ENCODE results near the gene LIM2.

LIM2 gene

DNA sequence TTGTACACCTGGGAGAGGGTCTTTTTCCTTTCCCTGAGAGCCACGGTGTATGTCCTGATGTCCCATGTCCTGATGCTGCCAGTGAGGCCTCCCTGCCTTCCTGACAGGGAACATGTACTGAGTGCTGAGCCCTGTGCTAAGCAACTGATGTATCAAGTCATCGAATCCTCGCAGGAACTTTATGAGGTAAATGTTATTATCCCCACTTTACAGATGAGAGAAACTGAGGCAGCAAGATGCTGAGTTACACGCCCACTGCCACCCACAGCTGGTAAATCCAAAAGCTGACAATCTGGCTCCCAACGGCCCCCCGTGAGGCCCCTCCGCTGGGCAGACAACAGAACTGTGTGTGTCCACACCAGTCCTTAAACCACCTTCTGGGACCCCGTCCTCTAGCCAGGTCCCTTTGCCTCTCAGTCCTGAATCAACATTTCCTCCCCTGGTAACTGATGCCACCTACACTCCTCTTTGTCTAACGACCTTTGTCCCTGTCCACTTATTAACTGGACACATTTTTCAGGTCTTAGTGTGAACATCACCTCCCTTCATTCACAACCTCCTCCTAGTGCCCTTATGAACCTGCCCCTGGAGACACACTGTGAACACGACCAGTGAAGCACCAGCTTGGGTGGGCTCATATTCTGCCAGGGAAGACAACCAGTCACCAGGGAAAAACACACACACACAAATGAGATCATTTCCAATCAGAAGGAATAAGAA, 40.4 kb downstream of the LIM2 start:
- no peak overlapping the region for H3K27ac ChIP-seq (ENCODE audit: low read length)
- no peak for DNase-seq
- no peaks in the 10 kb centered on the region for H3K9me3 ChIP-seq (replicated peaks; ENCODE audit: insufficient read depth, low read length)
- no peak for TF ChIP-seq EZH2phosphoT487 (IDR thresholded peaks at IDR 0.05; ENCODE audit: low read length)
- H3K4me2 ChIP-seq (ENCODE audit: low read depth, low read length), result no peak overlapping the region
- H3K9me2 ChIP-seq (replicated peaks; ENCODE audit: insufficient read depth, low read length), result no peaks in the 10 kb centered on the region
- no peak overlapping the region for H3K4me3 ChIP-seq (ENCODE audit: low read length)
- no peaks in the 10 kb centered on the region for H3K27me3 ChIP-seq (replicated peaks; ENCODE audit: insufficient read depth, low read length)
- no peaks in the 10 kb centered on the region for H4K20me1 ChIP-seq (ENCODE audit: insufficient read depth, low read length)
- no peaks in the 10 kb centered on the region for H3K79me2 ChIP-seq (ENCODE audit: low read length)
- no peak overlapping the region for H3K9ac ChIP-seq (ENCODE audit: low read length)
- no peaks in the 10 kb centered on the region for H3K36me3 ChIP-seq (replicated peaks; ENCODE audit: insufficient read depth, low read length)
- H3F3A ChIP-seq (ENCODE audit: insufficient read depth, low read length), result no peaks in the 10 kb centered on the region
- H3K4me1 ChIP-seq (ENCODE audit: low read length), result no peaks in the 10 kb centered on the region
- no peak overlapping the region for H2AFZ ChIP-seq (ENCODE audit: low read length)

DNA sequence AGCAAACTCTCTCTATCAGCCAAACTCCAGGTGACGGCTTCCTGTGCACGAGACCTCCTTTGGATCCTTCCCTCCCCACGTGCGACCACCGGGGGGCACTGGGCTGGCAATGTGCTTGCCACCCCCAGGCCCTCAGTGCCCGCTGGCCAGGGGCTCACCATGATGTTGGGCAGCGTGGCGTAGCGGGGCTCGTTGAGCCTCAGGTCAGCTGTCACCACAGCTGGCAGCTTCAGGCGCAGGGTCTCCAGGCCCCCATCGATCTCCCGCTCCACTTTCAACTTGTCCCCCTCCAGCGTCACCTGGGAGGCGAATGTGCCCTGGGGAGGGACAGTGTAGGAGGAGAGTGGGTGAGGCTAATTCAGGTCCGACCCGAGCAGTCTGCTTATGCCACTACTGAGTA, 41.0 kb downstream of the LIM2 start:
- H3K9me3 ChIP-seq (replicated peaks; ENCODE audit: insufficient read depth, low read length), result no peaks in the 10 kb centered on the region
- H4K20me1 ChIP-seq (ENCODE audit: insufficient read depth, low read length), result no peaks in the 10 kb centered on the region
- H3K9ac ChIP-seq (ENCODE audit: low read length), result no peak overlapping the region
- TF ChIP-seq, protein P1, sequence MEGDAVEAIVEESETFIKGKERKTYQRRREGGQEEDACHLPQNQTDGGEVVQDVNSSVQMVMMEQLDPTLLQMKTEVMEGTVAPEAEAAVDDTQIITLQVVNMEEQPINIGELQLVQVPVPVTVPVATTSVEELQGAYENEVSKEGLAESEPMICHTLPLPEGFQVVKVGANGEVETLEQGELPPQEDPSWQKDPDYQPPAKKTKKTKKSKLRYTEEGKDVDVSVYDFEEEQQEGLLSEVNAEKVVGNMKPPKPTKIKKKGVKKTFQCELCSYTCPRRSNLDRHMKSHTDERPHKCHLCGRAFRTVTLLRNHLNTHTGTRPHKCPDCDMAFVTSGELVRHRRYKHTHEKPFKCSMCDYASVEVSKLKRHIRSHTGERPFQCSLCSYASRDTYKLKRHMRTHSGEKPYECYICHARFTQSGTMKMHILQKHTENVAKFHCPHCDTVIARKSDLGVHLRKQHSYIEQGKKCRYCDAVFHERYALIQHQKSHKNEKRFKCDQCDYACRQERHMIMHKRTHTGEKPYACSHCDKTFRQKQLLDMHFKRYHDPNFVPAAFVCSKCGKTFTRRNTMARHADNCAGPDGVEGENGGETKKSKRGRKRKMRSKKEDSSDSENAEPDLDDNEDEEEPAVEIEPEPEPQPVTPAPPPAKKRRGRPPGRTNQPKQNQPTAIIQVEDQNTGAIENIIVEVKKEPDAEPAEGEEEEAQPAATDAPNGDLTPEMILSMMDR (IDR thresholded peaks at IDR 0.05; ENCODE audit: low read length), result no peak
- TF ChIP-seq EZH2phosphoT487 (IDR thresholded peaks at IDR 0.05; ENCODE audit: low read length) (no peak), EZH2 (optimal IDR thresholded peaks at IDR 0.05; ENCODE audit: low read depth, low read length) (no peak)
- no peak overlapping the region for H3K27ac ChIP-seq (ENCODE audit: low read length)
- DNase-seq, result no peak
- no peak overlapping the region for H2AFZ ChIP-seq (ENCODE audit: low read length)
- no peaks in the 10 kb centered on the region for H3K4me1 ChIP-seq (ENCODE audit: low read length)
- H3K9me2 ChIP-seq (replicated peaks; ENCODE audit: insufficient read depth, low read length), result no peaks in the 10 kb centered on the region
- no peaks in the 10 kb centered on the region for H3F3A ChIP-seq (ENCODE audit: insufficient read depth, low read length)
- no peaks in the 10 kb centered on the region for H3K36me3 ChIP-seq (replicated peaks; ENCODE audit: insufficient read depth, low read length)
- H3K4me2 ChIP-seq (ENCODE audit: low read depth, low read length), result no peak overlapping the region
- H3K79me2 ChIP-seq (ENCODE audit: low read length), result no peaks in the 10 kb centered on the region
- H3K27me3 ChIP-seq (replicated peaks; ENCODE audit: insufficient read depth, low read length), result no peaks in the 10 kb centered on the region
- no peak overlapping the region for H3K4me3 ChIP-seq (ENCODE audit: low read length)

DNA sequence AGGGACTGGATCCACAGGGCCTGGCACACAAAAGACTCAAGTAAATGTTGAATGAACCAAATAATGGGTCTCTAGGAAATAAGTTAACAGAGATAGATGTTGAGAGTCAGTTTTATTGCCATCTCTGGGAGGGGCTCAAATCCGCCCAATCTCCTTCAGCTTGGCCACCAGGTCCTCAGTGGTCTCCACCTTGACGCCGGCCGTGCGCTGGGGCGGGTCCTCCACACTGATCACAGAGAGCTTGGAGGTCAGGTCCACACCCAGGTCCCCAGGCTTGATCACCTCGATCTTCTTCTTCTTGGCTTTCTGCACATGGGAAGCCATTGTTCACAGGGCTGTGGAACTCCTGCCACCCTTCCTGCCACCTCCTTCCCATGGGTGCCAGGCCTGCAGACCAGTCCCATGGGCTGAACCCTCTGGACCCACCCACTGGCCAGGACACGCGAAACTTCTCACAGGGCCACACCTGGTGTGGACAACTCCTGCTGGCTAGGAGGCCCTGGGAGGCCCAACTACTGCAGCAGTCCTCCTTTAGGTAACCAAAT, 42.6 kb downstream of the LIM2 start:
- Histone ChIP-seq H3K9me3 (replicated peaks; ENCODE audit: insufficient read depth, low read length) (no peaks in the 10 kb centered on the region), H3K4me2 (ENCODE audit: low read depth, low read length) (no peak overlapping the region), H3K79me2 (ENCODE audit: low read length) (no peaks in the 10 kb centered on the region), H3K27ac (ENCODE audit: low read length) (no peak overlapping the region), H3K27me3 (replicated peaks; ENCODE audit: insufficient read depth, low read length) (no peaks in the 10 kb centered on the region), H3K4me3 (ENCODE audit: low read length) (no peak overlapping the region), H3K9me2 (replicated peaks; ENCODE audit: insufficient read depth, low read length) (no peaks in the 10 kb centered on the region), H3K9ac (ENCODE audit: low read length) (no peak overlapping the region), H3F3A (ENCODE audit: insufficient read depth, low read length) (no peaks in the 10 kb centered on the region), H3K36me3 (replicated peaks; ENCODE audit: insufficient read depth, low read length) (no peaks in the 10 kb centered on the region), H4K20me1 (ENCODE audit: insufficient read depth, low read length) (no peaks in the 10 kb centered on the region), H2AFZ (ENCODE audit: low read length) (no peak overlapping the region), H3K4me1 (ENCODE audit: low read length) (no peaks in the 10 kb centered on the region)
- TF ChIP-seq EZH2 (optimal IDR thresholded peaks at IDR 0.05; ENCODE audit: low read depth, low read length), result no peak
- TF ChIP-seq, protein P1 (IDR thresholded peaks at IDR 0.05; ENCODE audit: low read length), result no peak
- TF ChIP-seq EZH2phosphoT487 (IDR thresholded peaks at IDR 0.05; ENCODE audit: low read length), result no peak
- no peak for DNase-seq

All from MM.1S (cell line).